ENCODE measurements around the gene TAC3.
A peak's percentile ranks its signal among the peaks of the same experiment; 100 is the strongest.
"Not testable (repeated sequence)": the region's sequence is repeated elsewhere in the genome, so short reads cannot be mapped to it uniquely, and the experiment has no call there.

TAC3 gene

DNA sequence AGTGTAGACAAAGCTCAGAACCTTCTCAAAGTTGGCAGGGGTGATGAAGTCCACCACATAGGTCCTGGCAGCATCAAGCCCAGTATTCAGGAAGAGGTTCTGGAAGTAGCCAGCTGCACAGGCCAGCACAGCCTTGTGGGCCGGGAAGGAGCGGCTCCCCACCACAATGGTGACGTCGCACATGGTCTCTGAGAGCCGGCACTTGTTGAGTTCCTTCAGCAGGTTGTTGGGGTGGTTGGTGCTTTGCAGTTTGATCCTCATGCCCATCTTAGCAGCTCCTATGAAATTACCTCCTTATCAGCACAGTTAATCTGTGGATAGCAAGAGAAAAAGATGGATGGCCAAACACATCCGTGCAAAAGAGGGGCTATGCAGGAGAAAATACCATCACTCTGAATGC, 11.7 kb downstream of the TAC3 start:
- no peak for DNase-seq (ENCODE audit: low spot score)

GRCh38 chr12:57003395-57003794, 12.9 kb downstream of the TAC3 start:
- no peak for DNase-seq (ENCODE audit: low spot score)

GRCh38 chr12:57001448-57001906, 14.9 kb downstream of the TAC3 start:
- DNase-seq (ENCODE audit: low spot score) = peak; percentile 76

DNA sequence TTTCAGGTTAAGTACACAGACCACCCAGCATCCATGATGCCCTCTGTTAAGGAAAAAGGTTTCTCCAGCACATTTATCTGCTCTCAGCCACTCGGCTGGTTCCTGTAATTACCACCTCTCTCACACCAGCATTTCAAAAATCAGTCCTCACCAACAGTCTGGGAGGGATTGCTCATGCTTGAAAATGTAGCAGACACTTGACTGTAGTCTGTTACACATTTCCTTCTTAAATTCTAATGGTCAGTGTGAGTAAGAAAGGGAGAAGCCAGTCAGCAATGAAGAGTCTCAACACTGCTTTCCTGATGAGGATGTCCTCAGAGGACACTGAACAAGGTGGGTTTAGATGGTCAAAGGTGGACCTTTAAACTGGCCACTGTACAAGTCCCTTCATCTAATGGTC, 15.9 kb downstream of the TAC3 start:
- DNase-seq (ENCODE audit: low spot score) = peak; percentile 25

DNA sequence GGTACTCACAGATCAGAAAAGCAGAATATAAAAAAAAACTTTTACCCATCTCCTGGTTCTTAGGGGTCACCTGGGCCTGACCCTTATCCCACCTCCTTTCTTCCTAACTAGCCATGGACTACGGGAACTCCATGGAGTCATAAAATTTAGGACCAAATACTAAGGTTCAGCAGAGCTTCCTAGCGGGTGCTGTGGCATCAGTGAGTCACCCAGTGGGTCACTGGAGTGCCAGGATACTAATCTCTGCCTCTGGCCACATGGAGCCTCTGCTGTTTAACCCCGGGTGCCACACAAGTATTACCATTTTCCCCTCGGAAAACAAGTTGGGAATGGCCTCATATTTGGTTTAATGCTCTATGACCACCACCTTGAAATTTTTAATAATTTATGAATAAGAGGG, 16.9 kb downstream of the TAC3 start:
- no peak for DNase-seq (ENCODE audit: low spot score)

- peak; percentile 74 for DNase-seq (ENCODE audit: low spot score)
Observed at GRCh38 chr12:56998981-56999380, 17.3 kb downstream of the TAC3 start.

DNA sequence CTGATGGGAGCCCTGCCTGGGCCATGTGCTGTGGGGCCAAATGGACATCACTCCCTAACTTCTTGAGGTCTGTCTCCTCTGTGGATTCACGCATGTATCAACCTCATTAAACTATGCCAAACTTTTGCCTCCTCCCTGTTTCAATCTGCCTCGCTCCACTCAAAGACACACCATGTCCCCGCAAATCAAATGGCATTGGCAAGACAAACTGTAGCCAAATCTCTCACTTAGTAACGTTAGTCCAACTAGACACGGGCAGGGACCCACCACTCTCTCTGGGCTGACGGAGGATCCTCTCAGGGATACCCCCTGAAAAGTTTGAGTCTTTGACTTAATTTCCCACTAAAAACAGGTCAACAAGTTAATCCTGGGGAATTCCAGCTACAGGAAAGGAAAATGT, 18.0 kb downstream of the TAC3 start:
- no peak for DNase-seq (ENCODE audit: low spot score)

- no peak for DNase-seq (ENCODE audit: low spot score)
Observed at GRCh38 chr12:56996793-56997545, 19.4 kb downstream of the TAC3 start.

- DNase-seq (ENCODE audit: low spot score) = no peak
Observed at GRCh38 chr12:56995930-56996496, 20.3 kb downstream of the TAC3 start.

DNA sequence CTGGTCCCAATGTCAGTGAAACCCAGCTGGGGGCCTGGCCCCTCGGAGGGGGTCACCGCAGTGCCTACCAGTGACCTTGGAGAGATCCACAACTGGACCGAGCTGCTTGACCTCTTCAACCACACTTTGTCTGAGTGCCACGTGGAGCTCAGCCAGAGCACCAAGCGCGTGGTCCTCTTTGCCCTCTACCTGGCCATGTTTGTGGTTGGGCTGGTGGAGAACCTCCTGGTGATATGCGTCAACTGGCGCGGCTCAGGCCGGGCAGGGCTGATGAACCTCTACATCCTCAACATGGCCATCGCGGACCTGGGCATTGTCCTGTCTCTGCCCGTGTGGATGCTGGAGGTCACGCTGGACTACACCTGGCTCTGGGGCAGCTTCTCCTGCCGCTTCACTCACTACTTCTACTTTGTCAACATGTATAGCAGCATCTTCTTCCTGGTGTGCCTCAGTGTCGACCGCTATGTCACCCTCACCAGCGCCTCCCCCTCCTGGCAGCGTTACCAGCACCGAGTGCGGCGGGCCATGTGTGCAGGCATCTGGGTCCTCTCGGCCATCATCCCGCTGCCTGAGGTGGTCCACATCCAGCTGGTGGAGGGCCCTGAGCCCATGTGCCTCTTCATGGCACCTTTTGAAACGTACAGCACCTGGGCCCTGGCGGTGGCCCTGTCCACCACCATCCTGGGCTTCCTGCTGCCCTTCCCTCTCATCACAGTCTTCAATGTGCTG, 21.0 kb downstream of the TAC3 start:
- no peak for DNase-seq (ENCODE audit: low spot score)

DNA sequence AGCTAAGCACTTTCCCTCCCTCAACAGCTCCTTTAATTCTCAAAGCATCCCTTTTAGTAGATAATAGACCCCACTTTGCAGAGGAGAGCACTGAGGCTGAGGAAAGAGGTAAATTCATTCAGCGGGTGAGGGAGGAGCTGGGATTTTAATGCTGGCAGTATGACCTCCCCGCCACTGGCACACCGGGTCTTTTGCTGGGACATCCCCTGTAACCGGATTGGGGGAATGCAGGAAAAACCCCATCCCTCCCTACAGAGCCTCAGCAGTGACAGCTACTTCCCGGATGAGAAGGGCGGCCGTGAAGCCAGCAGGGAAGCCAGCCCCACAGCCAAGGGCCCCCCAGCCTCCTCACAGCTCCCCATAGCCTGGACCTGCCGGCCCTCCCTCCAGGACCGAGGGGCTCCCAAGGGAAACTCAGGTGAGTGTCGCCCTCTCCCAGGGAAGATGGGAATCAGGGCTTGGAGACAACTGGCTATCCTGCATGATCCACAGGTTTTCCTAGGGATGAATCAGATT, 22.0 kb downstream of the TAC3 start:
- DNase-seq (ENCODE audit: low spot score) = no peak

GRCh38 chr12:56993346-56993745, 23.0 kb downstream of the TAC3 start:
- no peak for DNase-seq (ENCODE audit: low spot score)

DNA sequence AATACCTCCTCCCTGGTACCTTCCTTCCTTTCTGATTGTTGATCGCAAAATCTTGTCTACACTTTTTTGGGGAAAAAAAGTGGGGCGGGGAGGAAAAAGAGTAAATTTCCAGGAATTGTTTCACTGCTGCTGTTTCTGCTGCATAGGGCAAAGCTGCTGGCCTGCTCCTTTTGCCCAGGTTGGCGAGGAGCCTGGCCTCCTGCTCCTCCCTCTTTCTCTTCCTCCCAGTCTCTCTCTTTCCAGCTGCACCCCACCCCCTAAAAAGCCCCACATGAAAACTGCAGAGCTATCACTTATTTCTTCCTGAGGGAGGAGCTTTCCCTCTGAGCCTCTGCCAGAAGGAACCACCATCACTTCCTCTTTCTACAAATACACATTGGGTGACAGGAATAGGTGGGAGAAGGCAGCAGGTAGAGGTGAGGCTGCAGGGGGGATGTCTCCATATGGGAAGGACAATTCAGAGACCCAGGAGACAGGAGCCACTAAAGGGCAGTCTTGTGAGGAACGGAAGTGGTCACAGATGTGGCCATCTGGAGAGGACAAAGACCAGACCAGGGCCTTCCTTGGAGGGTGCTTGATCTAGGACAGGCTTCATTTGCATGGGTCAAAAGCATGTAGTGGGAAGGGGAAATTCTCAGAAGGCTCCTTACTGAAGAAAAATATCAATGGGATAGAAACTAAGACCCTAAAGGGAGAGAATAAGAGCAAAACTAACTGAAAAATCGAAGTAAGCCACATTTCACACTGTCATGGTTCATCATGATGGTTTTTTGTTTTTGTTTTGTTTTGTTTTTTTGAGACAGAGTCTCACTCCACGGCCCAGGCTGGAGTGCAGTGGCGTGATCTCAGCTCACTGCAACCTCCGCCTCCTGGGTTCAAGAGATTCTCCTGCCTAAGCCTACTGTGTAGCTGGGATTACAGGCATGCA, 24.7 kb downstream of the TAC3 start:
- no peak for DNase-seq (ENCODE audit: low spot score)

DNA sequence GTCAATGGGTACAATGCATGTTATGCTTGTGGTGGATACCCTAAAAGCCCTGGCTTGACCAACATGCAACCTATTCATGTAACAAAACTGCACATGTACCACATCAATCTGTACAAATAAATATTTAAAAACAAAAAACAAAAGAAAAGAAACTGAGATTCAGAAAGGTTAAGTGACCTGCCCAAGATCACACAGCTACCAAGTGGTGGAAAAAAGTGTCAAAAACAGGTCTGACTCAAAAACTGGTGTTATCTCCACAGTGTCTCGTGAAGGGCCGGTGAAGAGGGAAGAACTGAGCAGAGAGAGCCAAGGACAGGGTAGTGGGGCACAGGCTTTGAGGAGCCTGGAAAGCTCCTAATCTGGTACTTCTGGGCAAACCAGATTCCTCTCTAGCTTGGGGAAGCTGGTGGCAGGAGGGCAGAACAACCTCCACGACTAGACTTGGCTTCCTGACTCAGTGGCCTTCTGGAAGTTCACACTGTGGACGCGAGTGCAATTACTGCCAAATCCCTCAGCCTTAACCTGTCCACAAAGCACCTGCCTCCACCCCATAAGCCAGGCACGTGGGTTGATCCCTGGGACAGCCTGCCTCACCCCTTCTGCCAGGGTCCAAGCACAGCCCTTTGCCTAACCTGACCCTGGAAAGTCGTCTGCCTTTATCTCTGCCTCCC, 25.5 kb downstream of the TAC3 start:
- no peak for DNase-seq (ENCODE audit: low spot score)

DNA sequence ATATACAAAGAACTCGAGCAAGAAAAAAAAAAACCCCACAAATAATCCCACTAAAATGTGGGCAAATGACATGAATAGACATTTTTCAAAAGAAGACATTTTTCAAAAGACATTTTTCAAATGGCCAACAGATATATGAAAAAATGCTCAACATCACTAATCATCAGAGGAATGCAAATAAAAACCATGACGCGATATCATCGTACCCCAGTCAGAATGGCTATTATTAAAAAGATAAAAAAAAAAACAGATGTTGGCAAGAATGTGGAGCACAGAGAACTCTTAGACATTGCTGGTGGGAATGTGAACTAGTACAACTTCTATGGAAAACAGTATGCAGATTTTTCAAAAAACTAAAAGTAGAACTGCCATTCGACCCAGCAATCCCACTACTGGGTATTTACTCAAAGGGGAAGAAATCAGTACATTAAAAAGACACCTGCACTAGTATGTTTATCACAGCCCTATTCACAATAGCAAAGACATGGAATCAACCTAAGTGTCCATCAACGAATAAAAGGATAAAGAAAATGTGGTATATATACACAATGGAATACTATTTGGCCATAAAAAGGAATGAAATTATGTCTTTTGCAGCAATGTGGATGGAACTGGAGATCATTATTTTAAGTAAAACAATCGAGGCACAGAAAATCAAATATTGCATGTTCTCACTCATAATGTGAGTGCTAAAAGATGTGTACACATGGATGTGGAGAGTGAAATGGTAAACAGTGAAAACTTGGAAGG, 26.3 kb downstream of the TAC3 start:
- DNase-seq (ENCODE audit: low spot score) = no peak

- DNase-seq (ENCODE audit: low spot score) = no peak
Observed at GRCh38 chr12:56988207-56988739, 28.1 kb downstream of the TAC3 start.

- DNase-seq (ENCODE audit: low spot score) = peak; percentile 75
Observed at GRCh38 chr12:56987551-56988053, 28.7 kb downstream of the TAC3 start.

DNA sequence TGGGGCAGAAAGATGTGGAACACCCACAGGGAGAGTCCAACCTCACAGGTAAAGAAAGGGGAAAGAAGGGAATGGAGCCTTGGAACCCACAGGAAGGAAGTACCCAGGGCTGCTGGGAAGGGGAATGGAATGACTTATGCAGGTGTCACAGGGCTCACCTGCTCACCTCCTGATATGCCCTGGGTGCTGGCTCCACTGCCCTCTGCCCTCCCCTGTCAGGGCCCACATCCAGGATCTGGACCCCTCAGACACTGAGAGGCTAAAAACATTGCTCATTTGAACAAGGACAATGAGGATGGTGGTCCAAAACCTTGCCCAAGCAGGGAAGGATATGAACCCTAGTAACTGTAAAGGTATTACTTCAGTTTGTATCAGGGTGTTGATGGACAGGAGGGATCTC, 29.3 kb downstream of the TAC3 start:
- no peak for DNase-seq (ENCODE audit: low spot score)

GRCh38 chr12:56985714-56986113, 30.6 kb downstream of the TAC3 start:
- DNase-seq (ENCODE audit: low spot score) = not testable (repeated sequence)

GRCh38 chr12:56983386-56983785, 32.9 kb downstream of the TAC3 start:
- no peak for DNase-seq (ENCODE audit: low spot score)

Data from activated CD4-positive, alpha-beta T cell treated with anti-CD3 and anti-CD28 coated beads, Interleukin-2, Interleukin-4, amounts not matched to agents 100 ng/mL and 50 ng/mL, durations not matched to agents 16 hours and 8 hours (primary cell).